ENCODE measurements around the gene C1orf159. TPM values are rescaled to one million over a fixed set of nuclear protein-coding genes. Genes with fewer than 3 reads are reported as not detected.

C1orf159 gene
- total RNA-seq, 1 donor from 2014 or later: 8.2 TPM

GRCh38 chr1:1048765-1049164, 67.1 kb downstream of the C1orf159 start:
- peaks cover 60% of the 10 kb centered on the region for H3K36me3 ChIP-seq (ENCODE audit: control insufficient read depth, insufficient read depth, low read length)
- no peak for FAIRE-seq
- DNase-seq (ENCODE audit: low read depth): no peak
- TF ChIP-seq CTCF (IDR thresholded peaks at IDR 0.05; ENCODE audit: insufficient read depth, low read length, severe bottlenecking): no peak
- H3K27me3 ChIP-seq (ENCODE audit: control insufficient read depth, insufficient read depth, low read length): no peaks in the 10 kb centered on the region
- no peak overlapping the region for H3K4me3 ChIP-seq (ENCODE audit: low read depth, low read length)

- DNase-seq (ENCODE audit: low read depth): no peak
- no peak for FAIRE-seq
- Histone ChIP-seq H3K27me3 (ENCODE audit: control insufficient read depth, insufficient read depth, low read length) (no peaks in the 10 kb centered on the region), H3K36me3 (ENCODE audit: control insufficient read depth, insufficient read depth, low read length) (peaks cover 63% of the 10 kb centered on the region), H3K4me3 (ENCODE audit: low read depth, low read length) (no peak overlapping the region)
- no peak for TF ChIP-seq CTCF (IDR thresholded peaks at IDR 0.05; ENCODE audit: insufficient read depth, low read length, severe bottlenecking)
Observed at GRCh38 chr1:1047963-1048362, 67.9 kb downstream of the C1orf159 start.

GRCh38 chr1:1047407-1047806, 68.5 kb downstream of the C1orf159 start:
- no peaks in the 10 kb centered on the region for H3K27me3 ChIP-seq (ENCODE audit: control insufficient read depth, insufficient read depth, low read length)
- no peak for FAIRE-seq
- no peak overlapping the region for H3K4me3 ChIP-seq (ENCODE audit: low read depth, low read length)
- no peak for DNase-seq (ENCODE audit: low read depth)
- H3K36me3 ChIP-seq (ENCODE audit: control insufficient read depth, insufficient read depth, low read length): peaks cover 64% of the 10 kb centered on the region
- no peak for TF ChIP-seq CTCF (IDR thresholded peaks at IDR 0.05; ENCODE audit: insufficient read depth, low read length, severe bottlenecking)

GRCh38 chr1:1046767-1047166, 69.1 kb downstream of the C1orf159 start:
- no peak for TF ChIP-seq CTCF (IDR thresholded peaks at IDR 0.05; ENCODE audit: insufficient read depth, low read length, severe bottlenecking)
- Histone ChIP-seq H3K36me3 (ENCODE audit: control insufficient read depth, insufficient read depth, low read length) (peaks cover 67% of the 10 kb centered on the region), H3K4me3 (ENCODE audit: low read depth, low read length) (no peak overlapping the region), H3K27me3 (ENCODE audit: control insufficient read depth, insufficient read depth, low read length) (no peaks in the 10 kb centered on the region)
- DNase-seq (ENCODE audit: low read depth) (no peak), FAIRE-seq (no peak)

GRCh38 chr1:1046243-1046642, 69.6 kb downstream of the C1orf159 start:
- Histone ChIP-seq H3K4me3 (ENCODE audit: low read depth, low read length) (no peak overlapping the region), H3K27me3 (ENCODE audit: control insufficient read depth, insufficient read depth, low read length) (no peaks in the 10 kb centered on the region), H3K36me3 (ENCODE audit: control insufficient read depth, insufficient read depth, low read length) (peaks cover 66% of the 10 kb centered on the region)
- DNase-seq (ENCODE audit: low read depth) (no peak), FAIRE-seq (no peak)
- TF ChIP-seq CTCF (IDR thresholded peaks at IDR 0.05; ENCODE audit: insufficient read depth, low read length, severe bottlenecking): no peak

GRCh38 chr1:1045129-1045528, 70.8 kb downstream of the C1orf159 start:
- DNase-seq (ENCODE audit: low read depth): no peak
- Histone ChIP-seq H3K4me3 (ENCODE audit: low read depth, low read length) (no peak overlapping the region), H3K27me3 (ENCODE audit: control insufficient read depth, insufficient read depth, low read length) (no peaks in the 10 kb centered on the region), H3K36me3 (ENCODE audit: control insufficient read depth, insufficient read depth, low read length) (peaks cover 62% of the 10 kb centered on the region)
- FAIRE-seq: no peak
- no peak for TF ChIP-seq CTCF (IDR thresholded peaks at IDR 0.05; ENCODE audit: insufficient read depth, low read length, severe bottlenecking)

Data from bronchial epithelial cell (primary cell).